K562 (cell line): ENCODE data around the gene HOXA7.

Source experiments
- CTCF ChIP-seq, 3 experiments: IDR thresholded peaks in 2 of 3; conservative IDR thresholded peaks in 1 of 3; 2 replicates each; pipeline ENCODE4 v1.5.1; 2011 to 2012; ENCODE audit warnings: low read length in 3 of 3, mild to moderate bottlenecking in 3 of 3, control low read depth in 2 of 3, improper control_type of control experiment in 1 of 3, inconsistent platforms in 1 of 3, low read depth in 1 of 3, mixed read lengths in 1 of 3, moderate library complexity in 1 of 3; ENCODE audit not compliant: insufficient read depth in 2 of 3
- GTF3C2 ChIP-seq: IDR thresholded peaks from 3 replicates; pipeline ENCODE4 v1.6.1; 2011; ENCODE audit warnings: borderline replicate concordance, mild to moderate bottlenecking, moderate library complexity; ENCODE audit not compliant: insufficient read length; ENCODE audit errors: extremely low read depth
- HDGF ChIP-seq: fragments of 450-650 bp; IDR thresholded peaks from 2 replicates; pipeline ENCODE4 v1.6.1; 2016
- HMBOX1 ChIP-seq: sonication (generic); IDR thresholded peaks from 2 replicates; pipeline ENCODE4 v1.6.1; 2016
- IRF9 ChIP-seq: fragments of 450-650 bp; IDR thresholded peaks from 2 replicates; pipeline ENCODE4 v1.6.1; 2016; ENCODE audit warnings: missing biosample characterization, missing genetic modification characterization
- MYC ChIP-seq, 2 experiments: fragments of 250-450 bp in 1 of 2; sonication (Bioruptor Pico) in 1 of 2; IDR thresholded peaks; 2 replicates each; pipeline versions ENCODE4 v1.5.1 to v1.6.1; 2012 to 2021; ENCODE audit warnings: low read depth in 2 of 2, borderline replicate concordance in 1 of 2, improper control_type of control experiment in 1 of 2, low read length in 1 of 2, mild to moderate bottlenecking in 1 of 2, moderate library complexity in 1 of 2
- NBN ChIP-seq: fragments of 450-650 bp; IDR thresholded peaks from 2 replicates; pipeline ENCODE4 v1.6.1; 2016; ENCODE audit warnings: low read depth, mild to moderate bottlenecking
- NFIC ChIP-seq: fragments of 450-650 bp; IDR thresholded peaks from 2 replicates; pipeline ENCODE4 v1.6.1; 2017; ENCODE audit warnings: mild to moderate bottlenecking, inconsistent platforms
- UBTF ChIP-seq, 2 experiments: IDR thresholded peaks; 2 replicates each; pipeline ENCODE4 v1.6.1; 2012; ENCODE audit warnings: improper control_type of control experiment in 2 of 2, low read depth in 2 of 2, low read length in 2 of 2, borderline replicate concordance in 1 of 2
- ZNF175 ChIP-seq: fragments of 200-800 bp; sonication (Bioruptor generic); IDR thresholded peaks from 2 replicates; pipeline ENCODE4 v1.6.1; 2016; ENCODE audit warnings: low read depth, mild to moderate bottlenecking, missing genetic modification characterization, missing compliant biosample characterization
- ZNF384 ChIP-seq: IDR thresholded peaks from 2 replicates; pipeline ENCODE4 v1.6.1; 2012; ENCODE audit warnings: low read depth, low read length, improper control_type of control experiment
- ZZZ3 ChIP-seq: fragments of 450-650 bp; IDR thresholded peaks from 2 replicates; pipeline ENCODE4 v1.6.1; 2016; ENCODE audit warnings: antibody characterized with exemption, mild to moderate bottlenecking, moderate library complexity

GRCh38 chr7:27167916-27168264, 11.4 kb upstream of the HOXA7 start:
- TF ChIP-seq CTCF (IDR thresholded peaks at IDR 0.05 in 2 of 3, conservative IDR thresholded peaks at IDR 0.05 in 1 of 3; ENCODE audit: insufficient read depth in 2 of 3, low read depth in 1 of 3, low read length in 3 of 3) = no peak
- TF ChIP-seq HMBOX1 = no peak
- no peak for TF ChIP-seq MYC (IDR thresholded peaks at IDR 0.05; ENCODE audit: low read depth, low read length)
- TF ChIP-seq MYC (CRISPR knock-in tag; IDR thresholded peaks at IDR 0.05; ENCODE audit: borderline replicate concordance, low read depth) = no peak
- no peak for TF ChIP-seq IRF9
- no peak for TF ChIP-seq UBTF (IDR thresholded peaks at IDR 0.05; ENCODE audit: borderline replicate concordance in 1 of 2, low read depth in 2 of 2, low read length in 2 of 2)
- TF ChIP-seq ZNF175 (CRISPR knock-in tag) = no peak
- no peak for TF ChIP-seq NFIC
- no peak for TF ChIP-seq HDGF
- no peak for TF ChIP-seq GTF3C2
- TF ChIP-seq ZZZ3 = no peak
- TF ChIP-seq ZNF384 = no peak
- no peak for TF ChIP-seq NBN
